Activated T-helper 2 cell treated with anti-CD3 and anti-CD28 coated beads, Interferon-gamma antibody, Interleukin-2, Interleukin-4, amounts not matched to agents 10 μg/mL and 5 μg/mL and 100 μg/mL, durations not matched to agents 14 hours and 24 hours and 36 hours (primary cell): ENCODE data around the gene PRPF38B. TPM values are rescaled to one million over a fixed set of nuclear protein-coding genes. Genes with fewer than 3 reads are reported as not detected.
A peak's percentile ranks its signal among the peaks of the same experiment; 100 is the strongest.

Experiments used
- DNase-seq: peaks from one replicate; pipeline ENCODE4 v3.0.0; 2021; ENCODE audit warnings: low spot score
- H3K27ac Mint-ChIP-seq: one replicate; pipeline ENCODE4 v1.8.0; 2021; ENCODE audit warnings: mixed read lengths
- H3K27me3 Mint-ChIP-seq: one replicate; pipeline ENCODE4 v1.8.0; 2021; ENCODE audit warnings: low read depth, mixed read lengths
- H3K36me3 Mint-ChIP-seq: one replicate; pipeline ENCODE4 v1.8.0; 2021; ENCODE audit warnings: low read depth, mixed read lengths
- H3K4me1 Mint-ChIP-seq: one replicate; pipeline ENCODE4 v1.8.0; 2021; ENCODE audit warnings: low read depth, mixed read lengths
- H3K4me3 Mint-ChIP-seq: one replicate; pipeline ENCODE4 v1.8.0; 2021; ENCODE audit warnings: low read depth, mild to moderate bottlenecking, moderate library complexity, mixed read lengths
- H3K9me3 Mint-ChIP-seq: one replicate; pipeline ENCODE4 v1.8.0; 2021; ENCODE audit warnings: mixed read lengths
- intact Hi-C: fragments of 100-400 bp; cut with micrococcal nuclease; formaldehyde crosslinking; loops from one replicate; pipeline ENCODE4 v1.15.1; 2023
- total RNA-seq: library from RNA; stranded (reverse); gene quantifications from 2 replicates; pipeline ENCODE4 v1.2.3, GENCODE V29; 2022

Gene PRPF38B
- total RNA-seq = 86.7 and 88.5 TPM in 2 replicates

DNA sequence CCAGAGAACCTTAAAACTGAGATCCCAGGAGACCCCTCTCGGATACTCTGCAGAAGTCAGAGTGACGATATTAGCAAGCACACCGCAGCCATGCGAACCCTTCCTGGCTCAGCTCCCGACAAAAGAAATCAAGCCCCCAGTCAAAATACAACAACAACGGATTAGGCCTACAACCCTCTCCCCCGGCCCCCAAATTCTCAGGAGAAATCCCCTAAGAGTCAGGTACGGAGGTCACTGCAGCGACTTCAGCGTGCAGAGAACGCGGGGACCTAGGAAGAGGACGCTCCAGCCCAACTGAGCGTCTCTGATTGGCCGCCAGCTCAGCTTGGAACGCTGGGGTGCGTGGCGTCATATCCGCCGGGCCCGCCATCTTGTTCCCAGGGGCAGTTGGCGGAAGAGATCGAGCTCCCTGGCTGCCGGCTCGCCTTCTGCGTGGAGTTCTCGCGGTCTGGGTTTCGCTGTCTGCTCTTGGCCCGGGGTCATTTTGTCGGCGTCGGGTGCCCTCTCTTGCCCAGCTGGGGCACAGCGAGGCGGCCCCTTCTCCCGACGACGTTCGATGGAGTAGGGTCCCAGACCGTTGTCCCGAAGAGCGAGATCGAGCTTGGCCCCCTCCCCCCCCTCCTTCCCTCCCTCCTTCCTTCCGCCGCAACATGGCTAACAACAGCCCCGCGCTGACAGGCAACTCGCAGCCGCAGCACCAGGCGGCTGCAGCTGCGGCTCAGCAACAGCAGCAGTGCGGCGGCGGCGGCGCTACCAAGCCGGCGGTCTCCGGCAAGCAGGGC, at the start of gene PRPF38B:
PRPF38B (plus strand) TSS at position 369 of the 782 bp plus-strand sequence; CDS start at position 651, 282 bp downstream.
- Mint-ChIP-seq H3K4me3 (peak within 1 kb of the TSS; percentile 98), H3K27me3 (peaks cover 5% of the 10 kb centered on the region), H3K27ac (peak within 1 kb of the TSS; percentile 99), H3K9me3 (no peaks in the 10 kb centered on the region), H3K36me3 (peaks cover 44% of the 10 kb centered on the region), H3K4me1 (peaks cover 30% of the 10 kb centered on the region)
- DNase-seq = peak; percentile 93
- intact Hi-C loops = loop anchor here (1.0 to 10.0 kb wide), 11 partner anchors 12 to 480 kb away; partner anchors contain the start of genes CLCC1, ELAPOR1, GPSM2 and HENMT1

- H3K4me3 Mint-ChIP-seq = no peak overlapping the region
- peaks cover 55% of the 10 kb centered on the region for H3K36me3 Mint-ChIP-seq
- peaks cover 69% of the 10 kb centered on the region for H3K4me1 Mint-ChIP-seq
- H3K27ac Mint-ChIP-seq = peak overlapping the region; percentile 97
- intact Hi-C loops = loop anchor here (1.0 to 5.0 kb wide), 5 partner anchors 53 to 441 kb away; partner anchors contain the start of genes EEIG2 and SLC25A24
- peaks cover 17% of the 10 kb centered on the region for H3K9me3 Mint-ChIP-seq
- peak; percentile 40 for DNase-seq
- H3K27me3 Mint-ChIP-seq = no peaks in the 10 kb centered on the region
Measured at GRCh38 chr1:108643492-108644335, 48.4 kb upstream of the PRPF38B start.

GRCh38 chr1:108644984-108645383, 47.1 kb upstream of the PRPF38B start:
- Mint-ChIP-seq H3K4me1 (peaks cover 63% of the 10 kb centered on the region), H3K27ac (peak overlapping the region; percentile 97), H3K4me3 (peak overlapping the region; percentile 69), H3K9me3 (peaks cover 13% of the 10 kb centered on the region), H3K36me3 (peaks cover 59% of the 10 kb centered on the region), H3K27me3 (no peaks in the 10 kb centered on the region)
- intact Hi-C loops = loop anchor here (1.0 to 5.0 kb wide), 5 partner anchors 12 to 443 kb away; partner anchors contain the start of genes PRPF38B and SLC25A24
- peak; percentile 40 for DNase-seq

DNA sequence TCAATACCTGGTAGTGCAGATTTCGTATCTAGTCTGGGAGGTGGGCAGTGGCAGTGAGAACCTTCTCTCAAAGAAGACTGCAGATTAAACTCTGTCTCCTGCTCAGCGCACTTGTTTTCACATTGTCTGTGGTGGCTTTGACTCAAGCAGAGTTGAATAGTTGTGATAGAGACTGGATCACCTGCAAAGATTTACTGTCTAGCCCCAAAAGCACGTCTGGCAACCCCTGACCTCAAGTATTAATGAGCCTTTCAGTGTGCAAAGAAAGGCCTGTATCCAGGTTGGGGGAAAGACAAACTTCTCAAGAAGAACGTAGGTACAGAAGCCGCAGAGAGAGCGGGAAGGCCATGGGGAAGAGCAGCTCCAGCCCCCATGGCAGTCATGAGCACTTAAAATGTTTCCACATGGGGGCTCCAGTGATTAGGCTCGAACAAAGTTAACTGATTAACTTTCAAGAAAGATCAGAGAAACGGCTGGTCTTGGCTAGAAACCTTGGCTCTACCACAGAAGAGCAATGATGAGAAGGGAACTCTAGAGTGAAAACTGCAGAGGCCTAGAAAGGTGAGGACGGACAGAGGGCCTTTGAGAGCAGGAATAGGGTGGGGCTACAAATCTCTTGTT, 46.4 kb upstream of the PRPF38B start:
- Mint-ChIP-seq H3K9me3 (peaks cover 6% of the 10 kb centered on the region), H3K27ac (peak overlapping the region; percentile 97), H3K4me3 (peak overlapping the region; percentile 69), H3K4me1 (peaks cover 56% of the 10 kb centered on the region), H3K36me3 (peaks cover 59% of the 10 kb centered on the region), H3K27me3 (no peaks in the 10 kb centered on the region)
- intact Hi-C loops = loop anchor here (1.0 to 2.0 kb wide), 4 partner anchors 12 to 141 kb away; partner anchors contain the start of gene PRPF38B
- DNase-seq = no peak

DNA sequence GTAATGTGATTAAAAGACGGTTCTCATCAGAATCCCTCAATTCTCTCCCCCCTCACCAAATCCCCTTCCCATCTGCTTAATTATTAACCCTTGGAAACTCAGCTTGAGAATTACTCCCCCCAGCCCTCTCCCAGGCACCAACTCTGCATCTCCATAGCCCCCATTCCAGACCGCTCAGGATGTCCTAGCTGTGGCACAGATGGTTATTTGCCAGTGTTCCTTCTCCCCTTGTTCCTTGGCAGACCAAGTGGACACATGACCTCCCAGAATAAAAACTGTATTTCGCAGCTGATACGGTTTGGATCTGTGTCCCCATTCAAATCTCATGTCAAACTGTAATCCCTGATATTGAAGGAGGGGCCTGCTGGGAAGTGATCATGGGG, 45.9 kb upstream of the PRPF38B start:
- Mint-ChIP-seq H3K27ac (peak overlapping the region; percentile 97), H3K36me3 (peaks cover 64% of the 10 kb centered on the region), H3K9me3 (peaks cover 6% of the 10 kb centered on the region), H3K4me1 (peaks cover 57% of the 10 kb centered on the region), H3K4me3 (peak overlapping the region; percentile 53), H3K27me3 (no peaks in the 10 kb centered on the region)
- no peak for DNase-seq
- intact Hi-C loops = no loop called here

DNA sequence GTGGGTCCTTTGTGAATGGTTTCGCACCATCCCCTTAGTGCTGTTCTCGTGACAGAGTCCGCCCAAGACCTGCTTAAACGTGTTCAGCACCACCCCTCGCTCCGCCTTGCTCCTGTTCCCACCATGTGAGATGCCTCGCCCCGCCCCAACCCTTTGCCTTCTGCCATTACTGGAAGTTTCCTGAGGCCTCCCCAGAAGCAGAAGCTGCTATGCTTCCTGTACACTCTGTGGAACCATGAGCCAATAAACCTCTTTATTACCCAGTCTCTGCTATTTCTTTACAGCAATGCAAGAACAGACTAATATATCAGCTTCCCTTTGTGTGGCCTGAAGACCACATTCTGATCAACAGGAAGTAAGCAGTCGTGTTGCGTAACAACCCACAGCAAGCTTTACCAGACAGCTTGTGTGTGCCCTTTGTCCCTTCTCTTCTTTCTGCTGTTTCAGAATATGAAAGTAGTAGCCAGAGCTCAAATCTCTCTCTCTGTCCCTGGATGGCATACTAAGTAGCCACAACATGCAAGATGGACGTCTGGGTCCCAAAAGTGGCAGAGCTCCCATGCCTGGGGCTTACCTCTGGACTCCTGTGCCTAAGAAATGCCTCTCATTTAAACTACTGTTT, 45.4 kb upstream of the PRPF38B start:
- peak; percentile 70 for DNase-seq
- intact Hi-C loops = no loop called here
- Mint-ChIP-seq H3K4me3 (peak overlapping the region; percentile 53), H3K9me3 (peaks cover 6% of the 10 kb centered on the region), H3K36me3 (peaks cover 65% of the 10 kb centered on the region), H3K4me1 (peaks cover 54% of the 10 kb centered on the region), H3K27ac (peak overlapping the region; percentile 97), H3K27me3 (no peaks in the 10 kb centered on the region)

DNA sequence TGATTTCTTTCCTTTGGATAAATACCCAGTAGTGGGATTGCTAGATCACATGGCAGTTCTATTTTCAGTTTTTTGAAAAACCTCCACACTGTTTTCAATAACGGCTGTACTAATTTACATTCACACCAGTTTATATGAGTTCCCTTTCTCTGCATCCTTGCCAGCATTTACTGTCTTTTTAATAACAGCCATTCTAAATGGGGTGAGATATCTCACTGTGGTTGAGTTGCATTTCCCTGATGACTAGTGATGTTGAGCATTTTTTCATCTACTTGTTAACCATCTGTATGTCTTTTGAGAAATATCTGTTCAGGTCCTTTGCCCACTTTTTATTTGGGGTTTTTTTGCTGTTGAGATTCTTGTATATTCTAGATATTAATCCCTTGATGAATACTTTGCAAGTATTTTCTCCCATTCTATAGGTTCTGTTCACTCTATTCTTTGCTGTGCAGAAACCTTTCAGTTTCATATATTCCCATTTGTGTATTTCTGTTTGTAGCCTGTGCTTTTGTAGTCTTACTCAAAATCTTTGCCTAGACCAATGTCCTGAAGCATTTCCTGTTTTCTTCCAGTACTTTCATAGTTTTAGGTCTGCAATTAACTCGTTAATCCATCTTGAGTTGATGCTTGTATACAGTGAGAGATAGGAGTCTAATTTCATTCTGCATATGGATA, 38.5 kb upstream of the PRPF38B start:
- Mint-ChIP-seq H3K27ac (peak overlapping the region; percentile 47), H3K36me3 (peaks cover 78% of the 10 kb centered on the region)

DNA sequence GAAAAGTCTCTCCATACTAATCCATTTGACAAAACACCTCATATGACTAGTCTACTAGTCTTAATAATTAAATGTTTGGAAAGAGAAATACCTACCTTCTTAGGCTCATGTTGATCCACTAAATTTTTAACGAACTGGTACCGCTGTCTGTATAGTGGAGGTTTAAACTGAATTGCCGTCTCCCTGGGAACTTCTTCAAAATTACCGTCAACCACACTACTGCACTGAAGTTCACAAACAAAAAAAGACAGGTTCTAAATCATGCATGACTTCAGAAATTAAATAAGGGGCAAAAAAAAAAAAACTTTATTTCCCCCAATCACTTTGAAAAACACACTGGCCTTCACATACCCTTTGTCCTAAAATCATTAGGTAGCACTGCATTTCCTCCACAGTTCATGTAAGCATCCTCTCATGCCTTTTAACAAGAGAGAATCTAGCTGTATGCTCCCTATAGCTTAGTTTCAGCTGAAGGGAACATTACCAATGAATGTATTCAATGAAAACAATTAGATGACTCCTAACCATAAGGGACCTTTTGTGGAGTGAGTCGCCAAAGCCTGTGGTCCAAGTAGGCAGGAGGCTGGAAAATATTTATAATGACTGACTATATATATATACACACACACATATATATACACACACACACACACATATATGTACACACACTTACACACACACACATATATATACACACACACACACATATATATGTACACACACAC, 34.6 kb upstream of the PRPF38B start:
- Mint-ChIP-seq H3K36me3 (peaks cover 40% of the 10 kb centered on the region), H3K27me3 (no peaks in the 10 kb centered on the region), H3K4me3 (no peak overlapping the region), H3K4me1 (peaks cover 44% of the 10 kb centered on the region), H3K27ac (peak overlapping the region; percentile 3), H3K9me3 (no peaks in the 10 kb centered on the region)
- intact Hi-C loops = loop anchor here (1.0 kb wide), 1 partner anchor 12 kb away; no protein-coding TSS in a partner anchor
- DNase-seq = no peak

More for the DNA sequence above, 38.5 kb upstream of the PRPF38B start:
- intact Hi-C loops = no loop called here
- Mint-ChIP-seq H3K27me3 (no peaks in the 10 kb centered on the region), H3K9me3 (no peaks in the 10 kb centered on the region), H3K4me3 (no peak overlapping the region), H3K4me1 (peaks cover 28% of the 10 kb centered on the region)
- DNase-seq = no peak

GRCh38 chr1:108661030-108661609, 31.0 kb upstream of the PRPF38B start, which contains the start of gene HENMT1:
Gene HENMT1 (minus strand): TSS chr1:108661093. CDS start chr1:108659884, 1,209 bp downstream.
- peak within 1 kb of the TSS; percentile 85 for H3K4me3 Mint-ChIP-seq
- DNase-seq = peak; percentile 76
- no peaks in the 10 kb centered on the region for H3K9me3 Mint-ChIP-seq
- peaks cover 14% of the 10 kb centered on the region for H3K36me3 Mint-ChIP-seq
- H3K4me1 Mint-ChIP-seq = peaks cover 40% of the 10 kb centered on the region
- no peaks in the 10 kb centered on the region for H3K27me3 Mint-ChIP-seq
- H3K27ac Mint-ChIP-seq = peak within 1 kb of the TSS; percentile 95
- intact Hi-C loops = loop anchor here (1.0 kb wide), 2 partner anchors 31 to 85 kb away; partner anchors contain the start of genes PRPF38B and STXBP3

- no peak for DNase-seq
- Mint-ChIP-seq H3K4me3 (peak overlapping the region; percentile 2), H3K27ac (no peak overlapping the region), H3K4me1 (peaks cover 30% of the 10 kb centered on the region), H3K27me3 (no peaks in the 10 kb centered on the region), H3K9me3 (no peaks in the 10 kb centered on the region), H3K36me3 (no peaks in the 10 kb centered on the region)
- intact Hi-C loops = no loop called here
Measured at GRCh38 chr1:108663074-108663473, 29.0 kb upstream of the PRPF38B start.

DNA sequence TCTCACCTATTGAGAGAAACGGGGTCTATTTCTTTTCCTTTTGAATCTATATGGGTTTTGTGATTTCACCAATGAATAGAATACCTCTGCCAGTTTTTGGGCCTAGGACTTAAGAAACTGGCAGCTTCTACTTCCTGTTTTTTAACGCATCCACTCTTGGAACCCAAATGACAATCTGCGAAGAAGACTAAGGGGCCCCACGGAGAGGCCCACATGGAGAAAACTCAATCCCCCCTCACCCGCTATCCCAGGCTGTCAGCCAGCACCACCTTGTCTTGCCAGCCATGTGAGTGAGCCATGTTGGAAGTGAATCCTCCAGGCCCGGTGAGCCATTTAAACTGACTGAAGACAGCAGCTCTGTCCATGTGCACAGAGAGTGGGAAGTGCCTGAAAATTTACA, 27.6 kb upstream of the PRPF38B start:
- Mint-ChIP-seq H3K4me1 (peaks cover 25% of the 10 kb centered on the region), H3K4me3 (no peak overlapping the region), H3K27me3 (no peaks in the 10 kb centered on the region), H3K27ac (no peak overlapping the region), H3K36me3 (no peaks in the 10 kb centered on the region), H3K9me3 (no peaks in the 10 kb centered on the region)
- intact Hi-C loops = no loop called here
- DNase-seq = no peak
